Measurements from ENCODE around the gene OR51L1. TPM values are rescaled to one million over a fixed set of nuclear protein-coding genes. Genes with fewer than 3 reads are reported as not detected.

OR51L1 gene
- total and polyA plus RNA-seq, 2 of the 13 experiments (the other 11 are each of a cell fraction or from before 2014, with no cell fraction given): not detected

GRCh38 chr11:5043380-5043779 is 48.7 kb downstream of the OR51L1 start (continued):
- TF ChIP-seq ZNF512 (CRISPR knock-in tag; IDR thresholded peaks at IDR 0.05) (no peak), KAT2B (IDR thresholded peaks at IDR 0.05; ENCODE audit: borderline replicate concordance, low read depth, low read length) (no peak)

GRCh38 chr11:5046226-5046625 is 51.6 kb downstream of the OR51L1 start, which contains the start of gene OR52J3:
Gene OR52J3, plus strand, starts transcription at chr11:5046526. Its CDS starts 0 bp downstream, at chr11:5046526.
- H3K9me3 ChIP-seq (ENCODE audit: low read length): no peaks in the 10 kb centered on the region
- 0% methylated on average over 1 of the region's 1 CpG for WGBS (ENCODE audit: low lambda C conversion rate)
- no peak within 1 kb of the TSS for H2AFZ ChIP-seq (ENCODE audit: low read length)

More at GRCh38 chr11:5046226-5046625, 51.6 kb downstream of the OR51L1 start, which contains the start of gene OR52J3:
- BruUV-seq (replicated peaks): no TSS peak
- CTCF ChIA-PET (ENCODE audit: low intra/inter-chr PET ratio, low total read pairs): no interaction called here
- FAIRE-seq: no peak
- no peaks in the 10 kb centered on the region for H3K79me2 ChIP-seq (ENCODE audit: insufficient read depth, low read length)
- intact Hi-C loops (cut with micrococcal nuclease; ENCODE audit: unreplicated experiment) (no loop called here), in situ Hi-C loops (cut with HindIII; ENCODE audit: extremely low pct_ligation_motif_present, low pct_unique_long_range_greater_than_20kb) (no loop called here)
- no peak within 1 kb of the TSS for H3K27ac ChIP-seq (ENCODE audit: extremely low read length, insufficient read depth, low read length)
- DNase-seq (ENCODE audit: low spot score): no peak
- no peaks in the 10 kb centered on the region for H3K36me3 ChIP-seq (replicated peaks in 1 of 2; ENCODE audit: control insufficient read depth in 1 of 2, insufficient read depth in 2 of 2, low read length in 2 of 2)
- POLR2A ChIA-PET: no interaction called here
- H3K4me1 ChIP-seq (ENCODE audit: insufficient read depth, low read length): no peaks in the 10 kb centered on the region
- TF ChIP-seq EP300 (IDR thresholded peaks at IDR 0.05; ENCODE audit: low read depth in 2 of 2, low read length in 2 of 2): no peak
- TF ChIP-seq EP300 (CRISPR knock-in tag; IDR thresholded peaks at IDR 0.05; ENCODE audit: borderline replicate concordance): no peak
- TF ChIP-seq HINFP (CRISPR knock-in tag; IDR thresholded peaks at IDR 0.05; ENCODE audit: low read depth): no peak
- no peak for TF ChIP-seq ZSCAN30 (CRISPR knock-in tag; IDR thresholded peaks at IDR 0.05)
- no peak for TF ChIP-seq ZNF333 (CRISPR knock-in tag; IDR thresholded peaks at IDR 0.05; ENCODE audit: borderline replicate concordance)
- no peak for TF ChIP-seq ZNF780A (CRISPR knock-in tag; IDR thresholded peaks at IDR 0.05)
- no peak for TF ChIP-seq SAP130 (CRISPR knock-in tag; IDR thresholded peaks at IDR 0.05; ENCODE audit: low read depth)
- H3K27me3 ChIP-seq (ENCODE audit: control insufficient read depth in 1 of 2, insufficient read depth in 2 of 2, low read length in 2 of 2): no peaks in the 10 kb centered on the region; a peak in 1 of 5 replicates
- H3K9ac ChIP-seq (ENCODE audit: insufficient read depth, low read depth, low read length): no peak within 1 kb of the TSS
- H3K4me2 ChIP-seq (ENCODE audit: low read depth, low read length): no peak within 1 kb of the TSS
- no peak within 1 kb of the TSS for H3K4me3 ChIP-seq (replicated peaks in 1 of 3; ENCODE audit: insufficient read depth in 1 of 3, low read depth in 2 of 3, low read length in 3 of 3)
- no peak for ATAC-seq
- H4K20me1 ChIP-seq (ENCODE audit: insufficient read depth, low read length): no peaks in the 10 kb centered on the region
